OCI-M1 (cell line): ENCODE results near the gene MOB3A.

Experiments used
- DNase-seq: peaks from one replicate; lab custom pipeline; 2025; lab: John Stamatoyannopoulos, UW

Gene MOB3A

GRCh38 chr19:2123682-2124387 lies 27.7 kb upstream of the MOB3A start:
- DNase-seq = no peak

DNA sequence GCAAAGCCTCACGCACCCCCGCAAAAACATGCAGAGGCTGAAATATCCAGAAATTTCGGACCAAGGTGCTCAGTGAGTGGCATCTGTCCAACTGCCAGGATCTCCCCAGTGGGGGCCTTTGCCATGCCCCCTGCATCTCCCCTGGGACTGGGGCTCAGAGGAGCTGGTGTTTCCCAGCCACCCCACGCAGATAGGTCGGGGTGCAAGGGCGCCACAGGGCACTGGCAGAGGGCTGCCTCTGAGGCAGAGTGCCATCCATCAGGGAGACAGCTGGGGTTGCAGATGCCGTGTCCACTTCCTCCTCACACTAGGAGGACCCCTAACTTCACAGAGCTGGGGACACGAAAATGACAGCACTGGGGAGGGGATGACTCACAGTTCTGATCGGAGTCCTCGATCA lies 26.9 kb upstream of the MOB3A start:
- DNase-seq = no peak

GRCh38 chr19:2122251-2122650 lies 26.1 kb upstream of the MOB3A start:
- DNase-seq = no peak

DNA sequence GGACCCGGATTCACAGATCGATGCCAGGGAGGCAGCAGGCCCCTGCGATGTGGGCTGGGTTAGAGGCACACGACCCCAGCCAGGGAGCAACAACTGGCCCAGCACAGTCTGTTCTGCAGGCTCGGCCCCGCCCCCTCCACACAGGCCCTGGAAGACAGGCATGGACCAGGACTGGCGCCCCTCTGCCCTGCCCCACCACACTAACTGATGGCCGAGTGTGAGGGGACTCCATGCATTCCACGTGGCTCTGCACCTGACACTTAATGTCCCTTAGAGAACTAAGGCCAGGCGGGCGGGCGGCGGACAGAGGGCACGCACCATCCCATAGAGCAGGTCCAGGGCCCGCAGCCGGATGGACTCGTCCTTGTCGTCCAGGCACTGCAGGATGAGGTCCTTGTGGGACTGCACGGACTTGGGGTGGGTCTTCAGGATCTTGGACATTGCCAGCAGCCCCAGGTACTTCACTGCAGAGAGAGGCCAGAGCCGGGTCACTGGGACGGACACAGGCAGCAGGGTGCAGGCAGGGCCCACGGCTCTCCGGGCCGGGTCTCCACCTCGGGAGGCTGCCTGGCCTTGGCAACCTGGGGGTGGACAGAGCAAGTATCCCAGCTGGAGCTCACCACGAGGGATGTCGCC lies 25.4 kb upstream of the MOB3A start:
- DNase-seq = no peak

DNA sequence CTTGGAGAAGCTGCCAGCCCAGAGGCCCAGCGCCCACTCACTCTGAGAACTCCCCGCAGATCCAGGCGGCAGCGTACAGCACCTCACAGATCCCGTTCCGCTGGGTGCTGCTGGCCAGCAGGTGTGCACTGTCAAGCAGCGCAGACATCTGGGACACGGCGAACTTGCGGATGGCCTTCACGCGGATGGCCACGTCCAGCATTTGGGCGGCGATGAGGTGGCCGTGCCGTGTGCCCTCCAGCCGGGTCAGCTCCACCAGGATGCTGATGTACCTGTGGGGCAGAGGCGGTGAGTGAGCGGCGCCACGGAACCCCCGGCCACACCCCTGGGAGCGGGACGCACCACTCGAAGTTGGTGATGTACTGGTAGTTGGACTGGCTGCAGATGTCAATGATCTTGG lies 24.7 kb upstream of the MOB3A start:
- DNase-seq = no peak

GRCh38 chr19:2119921-2120785 lies 24.0 kb upstream of the MOB3A start:
- no peak for DNase-seq

DNA sequence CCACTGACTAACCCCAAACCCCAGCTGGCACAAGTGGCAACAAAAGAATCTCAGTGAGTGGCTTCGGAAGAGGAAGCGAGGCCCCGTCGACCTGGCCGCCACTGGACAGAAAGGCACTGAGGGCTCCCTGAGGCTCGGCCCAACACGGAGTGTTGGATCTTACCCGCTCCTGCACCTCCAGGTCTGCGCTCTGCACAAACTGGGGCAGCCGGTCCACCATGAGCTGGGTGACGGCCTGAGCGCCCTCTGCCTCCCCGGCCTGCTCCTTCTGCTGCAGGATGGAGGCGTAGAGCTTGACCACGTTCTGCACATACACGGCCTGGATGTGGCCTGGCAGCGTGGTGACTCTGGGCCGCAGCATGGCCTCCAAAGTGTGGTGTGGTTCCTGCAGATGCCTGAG lies 22.3 kb upstream of the MOB3A start:
- DNase-seq = no peak

GRCh38 chr19:2117215-2117960 lies 21.3 kb upstream of the MOB3A start:
- no peak for DNase-seq

DNA sequence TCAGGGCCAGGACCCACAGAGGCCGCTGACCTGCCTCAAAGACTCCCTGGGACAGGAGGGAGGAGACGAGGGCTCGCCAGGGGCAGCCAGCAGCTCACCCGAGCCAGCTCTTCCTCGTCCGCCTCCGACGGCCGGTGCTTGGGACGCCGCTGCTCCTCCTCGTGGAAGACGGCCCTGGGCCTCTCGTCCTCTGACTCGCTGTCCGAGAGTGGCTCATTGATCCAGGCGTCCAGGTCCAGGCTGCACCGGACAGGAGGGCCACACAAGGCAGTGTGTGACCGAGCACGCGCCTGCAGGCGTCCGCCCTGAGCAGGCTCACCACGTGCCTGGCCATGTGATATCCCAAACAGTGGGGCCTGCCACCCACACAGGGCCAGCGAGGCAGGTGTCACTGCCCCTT lies 20.4 kb upstream of the MOB3A start:
- DNase-seq = no peak

DNA sequence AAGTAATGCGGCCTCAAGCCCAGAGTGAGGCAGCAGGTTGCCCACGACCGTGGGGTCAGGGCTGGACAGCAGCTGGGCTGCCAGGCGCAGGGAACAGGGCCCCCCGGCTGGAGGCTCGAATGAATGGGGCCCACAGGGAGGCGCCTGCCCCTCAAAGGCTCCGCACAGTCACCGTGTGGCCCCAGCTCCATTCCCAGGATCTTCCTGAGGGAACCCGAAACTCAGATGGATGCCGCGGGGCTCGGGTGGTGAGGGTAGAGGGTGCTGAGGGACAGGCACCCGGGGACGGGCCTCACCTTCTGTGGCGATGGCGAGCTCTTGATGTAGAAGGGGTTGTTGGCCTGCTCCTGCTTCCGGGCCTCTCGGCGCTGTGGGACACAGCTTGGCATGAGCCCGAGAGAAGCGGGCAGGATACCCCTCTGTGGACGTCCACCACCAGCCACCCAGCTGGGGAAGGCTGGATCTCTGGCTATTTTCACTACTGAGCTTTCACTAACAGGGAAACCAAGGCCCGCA lies 19.8 kb upstream of the MOB3A start:
- DNase-seq = no peak

DNA sequence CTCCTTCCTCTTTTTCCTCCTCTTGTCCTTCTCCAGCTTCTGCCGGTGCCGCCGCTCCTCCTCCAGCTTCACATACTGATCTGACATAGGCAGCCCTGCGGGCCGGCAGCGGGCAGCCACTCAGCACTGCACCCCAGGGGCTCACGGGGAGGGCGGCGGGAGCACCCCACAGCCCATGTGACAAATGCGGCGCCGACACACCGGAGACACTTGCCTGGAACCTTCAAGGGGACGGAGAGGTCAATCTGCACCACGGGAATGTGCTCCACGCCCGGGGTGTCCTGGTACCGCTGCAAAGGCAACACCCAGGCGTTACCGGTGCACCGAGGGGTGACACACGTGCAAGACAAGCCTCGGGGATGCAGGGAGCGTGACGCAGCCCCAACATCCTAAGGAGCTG lies 19.2 kb upstream of the MOB3A start:
- no peak for DNase-seq

DNA sequence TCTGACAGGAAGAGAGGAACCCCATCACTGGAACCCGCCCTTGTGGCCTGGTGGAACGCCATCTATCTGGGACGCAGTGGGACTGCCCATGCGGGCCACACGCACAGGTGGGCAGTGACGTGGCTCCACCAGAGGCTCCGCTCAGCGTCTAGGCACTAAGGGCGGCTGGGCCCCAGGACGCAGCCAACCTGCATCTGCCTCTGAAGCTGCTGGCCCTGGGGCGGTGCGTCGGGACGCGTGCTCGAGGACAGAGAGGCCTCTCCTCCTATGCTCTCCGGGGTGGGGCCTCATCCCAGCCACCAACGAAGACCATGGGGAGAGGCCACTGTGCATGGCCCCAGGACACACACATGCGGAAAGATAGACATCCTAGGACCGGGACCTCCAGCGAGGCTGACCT lies 18.7 kb upstream of the MOB3A start:
- no peak for DNase-seq

DNA sequence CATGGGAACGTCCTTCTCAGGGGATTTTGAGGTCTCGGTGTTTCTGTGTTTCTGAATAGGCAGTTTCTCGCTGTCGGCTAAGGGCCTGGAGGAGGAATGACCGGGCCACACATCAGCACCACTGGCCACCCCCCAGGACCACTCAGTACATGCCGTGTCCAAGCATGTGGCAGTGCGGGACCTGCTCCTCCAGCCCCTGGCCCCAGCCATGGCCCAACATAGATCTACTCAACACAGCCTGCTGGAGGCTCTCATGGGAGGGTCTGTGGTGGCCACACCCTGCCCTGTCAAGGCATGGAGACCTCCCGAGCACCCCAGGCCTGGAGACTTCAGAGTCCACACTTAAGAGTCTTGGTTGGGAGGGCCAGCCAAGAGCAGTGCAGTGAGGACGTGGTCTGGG lies 18.1 kb upstream of the MOB3A start:
- no peak for DNase-seq

GRCh38 chr19:2113439-2114211 lies 17.5 kb upstream of the MOB3A start:
- no peak for DNase-seq

DNA sequence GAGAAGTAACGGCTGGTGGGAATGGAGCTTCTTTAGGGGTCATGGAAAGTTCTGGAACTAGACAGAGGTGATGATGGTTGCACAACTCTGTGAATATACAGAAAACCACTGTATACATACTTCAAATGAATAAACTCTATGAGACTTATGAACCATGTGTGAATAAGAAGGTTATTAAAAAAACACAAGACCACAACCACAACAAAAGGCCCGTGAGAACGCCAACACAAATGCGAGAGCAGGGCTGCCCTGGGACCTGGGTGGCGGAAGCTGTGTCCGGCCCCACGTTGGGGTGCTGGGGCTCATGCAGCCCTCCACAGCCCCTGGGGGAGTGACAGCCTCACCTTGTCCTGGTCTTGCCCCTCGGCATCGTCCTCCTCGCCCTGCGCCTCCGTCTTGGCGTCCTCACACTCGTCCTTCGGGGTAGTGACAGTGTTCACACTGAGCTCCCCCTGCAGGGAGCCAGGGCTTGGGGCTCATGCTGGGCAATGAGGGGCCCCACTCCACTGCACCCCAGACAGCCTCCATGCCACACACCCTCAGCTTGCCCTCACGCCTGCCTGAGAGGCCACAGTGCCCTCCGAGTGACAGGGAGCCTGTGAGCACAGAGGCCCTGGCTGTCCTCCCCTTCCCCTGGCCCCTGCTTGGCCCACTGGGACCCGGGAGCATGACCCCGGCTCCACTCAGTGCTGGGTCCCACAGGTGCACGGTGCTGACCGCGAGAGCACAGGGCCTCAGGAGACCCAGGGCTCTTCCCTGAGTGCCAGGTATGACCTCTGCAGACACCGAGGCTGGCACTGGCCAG lies 16.6 kb upstream of the MOB3A start:
- no peak for DNase-seq

GRCh38 chr19:2111886-2112285 lies 15.8 kb upstream of the MOB3A start:
- DNase-seq = no peak

DNA sequence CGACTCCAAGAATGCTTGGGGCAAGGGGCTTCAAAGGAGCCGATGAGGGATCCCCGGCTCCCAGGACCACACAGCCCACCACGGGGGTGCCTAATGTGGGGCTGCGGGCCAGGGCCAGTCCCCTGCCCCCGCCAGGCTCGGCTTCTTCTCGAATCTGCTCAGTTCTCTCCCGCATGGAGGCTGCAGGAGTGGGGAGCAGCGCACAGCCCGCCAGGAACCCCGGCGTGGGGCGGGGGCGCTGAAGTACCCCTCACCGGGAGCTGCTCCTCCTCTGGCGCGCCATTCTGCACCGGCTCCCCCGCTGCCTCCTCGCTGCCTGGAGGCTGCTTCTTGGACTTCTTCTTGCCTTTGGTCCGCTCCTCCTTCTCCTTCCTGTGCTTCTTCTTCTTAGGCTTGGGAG lies 15.3 kb upstream of the MOB3A start:
- DNase-seq = no peak

GRCh38 chr19:2110822-2111221 lies 14.7 kb upstream of the MOB3A start:
- DNase-seq = no peak

DNA sequence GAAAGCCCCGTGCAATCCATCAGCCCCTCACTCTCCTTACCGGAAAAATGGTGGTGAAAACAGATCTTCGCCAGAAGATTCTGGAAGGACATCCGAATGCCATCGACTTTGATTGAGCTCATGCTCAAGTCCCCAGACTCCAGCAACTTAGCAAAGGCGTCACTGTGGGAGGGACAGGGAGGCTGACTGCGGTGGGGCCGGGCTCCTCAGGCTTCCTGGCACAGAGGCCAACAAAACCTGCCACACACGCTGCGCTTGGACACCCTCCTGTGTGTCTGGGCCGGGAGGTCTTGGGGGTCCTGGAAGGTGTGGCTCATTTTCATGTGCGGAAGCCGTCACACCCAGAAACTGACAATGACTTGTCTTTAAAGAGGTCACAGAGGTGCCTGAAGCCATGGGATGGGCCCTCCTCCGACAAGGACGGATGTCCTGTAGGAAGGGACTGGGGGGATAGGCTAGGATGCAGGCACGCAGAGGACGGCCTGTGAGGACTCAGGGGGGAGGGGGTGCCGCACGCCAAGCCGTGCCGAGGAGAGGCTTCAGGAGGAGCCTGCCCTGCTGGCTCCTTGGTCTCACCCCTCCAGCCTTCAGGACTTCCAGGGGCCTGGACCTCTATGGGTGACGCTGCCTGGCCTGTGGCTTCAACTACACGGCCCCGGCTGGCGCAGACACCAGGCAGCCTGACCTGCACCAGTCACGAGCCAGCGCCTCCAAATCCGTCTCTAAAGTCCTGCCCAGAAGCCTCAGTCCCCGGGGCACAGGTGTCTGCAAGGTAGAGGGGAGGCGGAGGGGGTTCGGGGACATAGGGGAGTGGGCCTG lies 13.1 kb upstream of the MOB3A start:
- DNase-seq = no peak
